ENCODE results near the gene TIMP3.

Gene TIMP3

DNA sequence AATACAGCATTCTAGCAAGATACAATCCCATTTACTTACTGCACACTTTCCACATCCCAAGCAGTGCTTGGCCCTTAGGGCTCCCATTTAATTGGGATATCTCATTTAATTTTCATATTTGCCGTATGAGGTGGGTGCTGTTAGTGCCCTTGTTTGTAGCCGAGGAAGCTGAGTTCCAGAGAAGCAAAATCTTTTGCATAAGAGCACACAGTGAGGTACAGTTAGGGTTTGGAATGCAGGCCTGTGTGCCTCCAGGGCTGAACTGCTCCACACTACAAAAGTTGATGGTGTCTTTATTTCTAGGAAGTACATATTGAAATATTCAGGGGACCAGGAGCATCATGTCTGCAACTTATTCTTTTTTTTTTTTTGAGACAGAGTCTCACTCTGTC is 15.5 kb upstream of the TIMP3 start:
- no peak for DNase-seq

DNA sequence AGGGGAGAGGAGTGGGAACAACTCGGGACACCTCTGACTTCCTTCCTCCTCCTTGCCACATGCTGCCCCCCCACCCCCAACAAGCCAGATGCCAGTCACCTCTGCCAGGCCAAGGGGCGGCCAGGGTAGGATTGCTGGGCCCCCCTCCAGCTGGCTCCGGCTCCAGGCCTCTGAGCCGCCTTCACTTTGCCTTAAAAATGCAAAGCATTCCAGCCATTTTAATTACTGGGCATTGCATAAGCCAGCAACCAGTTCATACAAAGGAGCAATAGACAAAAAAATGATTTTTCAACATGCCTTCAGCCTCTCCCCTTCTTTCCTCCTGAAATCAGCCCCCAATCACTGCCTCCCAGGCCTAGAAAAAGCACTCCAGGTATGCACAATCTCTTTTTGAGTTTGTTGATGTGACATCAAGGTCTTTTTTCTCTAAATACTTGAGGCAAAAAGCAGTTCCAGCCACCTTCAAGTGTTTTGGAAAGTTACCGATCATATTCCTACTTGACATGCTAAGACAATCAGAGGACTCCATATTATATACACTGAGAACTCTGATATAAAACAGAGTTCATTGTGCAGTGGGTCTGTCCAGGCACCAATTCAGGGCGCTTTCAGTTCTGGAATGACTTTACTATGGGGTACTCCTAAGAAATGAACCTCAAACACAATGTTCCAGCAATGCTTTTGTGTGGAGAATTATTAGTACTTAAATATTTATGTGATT is 12.4 kb upstream of the TIMP3 start:
- DNase-seq, result no peak

DNA sequence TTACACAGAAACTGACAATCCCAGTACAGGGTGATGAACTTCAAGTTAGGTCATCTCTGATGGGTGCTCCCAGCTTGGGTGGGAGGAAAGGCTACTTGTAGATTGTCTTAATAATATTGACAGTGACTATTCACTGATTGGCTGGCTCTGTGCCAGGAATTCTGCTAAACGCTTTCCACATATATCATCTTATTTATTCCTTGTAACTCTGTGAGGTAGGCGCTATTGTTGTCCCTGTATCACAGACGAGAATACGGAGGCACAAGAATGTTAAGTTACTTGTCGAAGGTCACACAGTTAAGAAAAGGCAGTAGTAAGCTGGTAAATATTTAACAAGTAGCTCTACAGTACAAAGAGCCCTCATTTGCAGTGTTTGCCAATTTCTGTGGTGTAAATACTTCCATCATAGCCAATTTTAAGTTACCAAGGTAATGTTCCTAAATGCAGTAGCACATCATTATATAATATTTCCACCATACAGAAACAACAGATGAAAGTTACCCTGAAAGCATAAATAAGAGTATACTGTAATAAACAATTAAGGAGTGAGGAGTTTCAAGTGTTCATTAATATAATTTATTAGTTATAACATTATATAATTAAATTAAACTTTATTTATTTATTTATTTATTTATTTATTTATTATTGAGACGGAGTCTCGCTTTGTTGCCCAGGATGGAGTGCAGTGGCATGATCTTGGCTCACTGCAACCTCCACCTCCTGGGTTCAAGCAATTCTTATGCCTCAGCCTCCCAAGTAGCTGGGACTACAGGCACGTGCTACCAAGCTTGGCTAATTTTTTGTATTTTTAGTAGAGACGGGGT is 11.5 kb upstream of the TIMP3 start:
- DNase-seq, result no peak

DNA sequence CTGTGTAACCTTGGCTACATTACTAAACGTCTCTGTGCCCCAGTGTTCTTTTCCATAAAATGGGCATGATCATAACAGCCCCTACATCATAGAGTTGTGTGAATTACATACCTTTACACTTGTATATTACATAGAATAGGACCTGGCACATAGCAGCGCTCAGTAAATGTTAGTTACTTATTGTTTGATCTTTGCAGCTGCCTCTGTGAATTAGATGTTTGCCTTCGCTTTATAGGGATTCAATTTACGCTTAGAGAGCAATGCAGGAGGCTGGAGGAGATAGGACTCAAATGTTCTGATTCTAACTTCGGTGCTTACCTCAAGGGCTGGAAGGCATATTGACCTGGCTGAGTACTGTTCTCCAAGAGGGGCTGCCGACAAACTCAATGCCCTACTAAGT is 10.4 kb upstream of the TIMP3 start:
- no peak for DNase-seq

DNA sequence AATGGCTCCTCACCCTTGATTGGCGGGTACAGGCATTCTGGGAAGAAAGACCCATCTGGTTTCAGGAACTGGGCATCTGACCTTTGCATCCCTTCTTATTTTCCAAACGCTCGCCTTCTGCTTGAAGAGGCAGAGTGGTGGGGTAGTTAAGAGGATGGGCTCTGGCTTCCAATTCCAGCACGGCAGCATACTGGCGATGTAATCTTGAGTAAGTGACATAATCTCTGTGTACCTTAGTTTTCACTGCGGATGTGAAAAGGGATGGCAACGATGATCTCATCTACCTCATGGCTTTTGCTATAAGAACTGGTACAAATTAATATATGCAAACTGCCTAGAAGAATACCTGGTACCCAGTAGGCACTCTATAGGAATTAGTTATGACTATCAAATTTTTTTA is 10.0 kb upstream of the TIMP3 start:
- no peak for DNase-seq

DNA sequence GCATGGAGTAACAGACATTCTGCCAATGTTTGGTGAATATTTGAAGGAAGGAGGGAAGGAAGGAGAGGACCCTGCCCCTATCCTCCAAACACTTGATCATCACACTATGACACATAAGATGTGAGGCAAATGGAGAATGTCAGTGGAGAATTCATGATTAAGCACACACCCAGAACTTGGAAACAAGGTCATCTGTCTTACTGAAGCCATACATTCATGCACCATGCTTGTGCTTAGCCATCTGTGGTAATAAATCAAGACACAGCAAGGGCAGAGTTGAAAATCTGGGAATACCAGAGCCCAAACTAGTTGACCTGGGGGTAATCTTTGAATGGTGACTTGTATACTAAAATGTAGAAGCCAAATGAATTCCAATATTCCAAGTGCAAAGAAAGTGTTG is 7.9 kb upstream of the TIMP3 start:
- no peak for DNase-seq

DNA sequence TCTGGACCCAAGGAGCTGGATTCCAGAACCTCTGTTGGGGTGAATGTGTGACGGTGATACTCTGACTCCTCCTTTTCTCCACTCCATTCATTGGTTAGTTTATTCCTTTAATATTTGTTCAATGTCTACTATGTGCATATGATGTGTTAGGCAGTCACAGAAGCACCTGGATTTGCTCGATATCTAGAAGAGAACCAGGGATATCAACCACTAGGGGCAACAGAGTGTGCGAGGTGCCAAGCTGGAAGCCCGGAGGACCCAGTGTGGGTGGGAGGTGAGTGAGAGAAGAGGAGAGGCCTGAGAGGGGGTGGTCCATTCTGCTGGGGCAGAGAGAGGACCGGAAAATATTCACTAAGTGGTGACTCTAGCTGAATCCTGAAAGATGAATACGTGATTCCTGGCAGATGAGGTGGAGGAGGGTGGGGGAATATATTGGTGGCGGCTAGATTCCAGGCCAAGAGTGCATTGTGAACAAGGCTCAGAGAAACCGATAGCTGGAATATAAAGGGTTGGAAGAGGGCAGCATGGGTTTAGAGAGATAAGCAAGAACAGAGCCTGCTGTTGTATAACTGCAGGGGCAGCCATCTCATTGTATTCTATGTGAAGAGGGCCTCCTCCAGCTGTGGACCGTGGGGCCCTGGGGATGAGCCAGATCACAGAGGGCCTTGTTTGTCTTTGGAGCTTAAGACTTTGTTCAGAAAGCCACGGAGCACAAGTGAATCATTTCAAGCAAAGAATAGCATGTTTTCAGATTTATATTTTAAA is 6.9 kb upstream of the TIMP3 start:
- no peak for DNase-seq

DNA sequence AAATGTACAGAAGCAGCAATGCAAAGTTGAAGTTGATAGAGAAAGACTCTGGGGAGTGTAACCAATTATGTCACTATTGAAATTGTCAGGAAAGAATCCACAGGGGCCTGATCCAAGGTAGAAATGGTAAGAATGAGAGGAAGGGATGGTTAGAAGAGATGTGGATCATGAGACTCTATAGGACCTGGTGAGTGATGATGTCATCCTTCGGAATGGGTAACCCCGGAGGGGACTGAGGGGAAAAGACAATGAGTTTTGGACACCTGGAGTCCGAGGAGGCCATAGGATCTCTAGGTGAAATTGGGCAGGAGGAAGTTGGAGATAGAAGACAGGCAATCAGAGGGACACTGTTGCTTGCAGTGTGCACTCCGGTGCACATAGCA is 6.3 kb upstream of the TIMP3 start:
- no peak for DNase-seq

DNA sequence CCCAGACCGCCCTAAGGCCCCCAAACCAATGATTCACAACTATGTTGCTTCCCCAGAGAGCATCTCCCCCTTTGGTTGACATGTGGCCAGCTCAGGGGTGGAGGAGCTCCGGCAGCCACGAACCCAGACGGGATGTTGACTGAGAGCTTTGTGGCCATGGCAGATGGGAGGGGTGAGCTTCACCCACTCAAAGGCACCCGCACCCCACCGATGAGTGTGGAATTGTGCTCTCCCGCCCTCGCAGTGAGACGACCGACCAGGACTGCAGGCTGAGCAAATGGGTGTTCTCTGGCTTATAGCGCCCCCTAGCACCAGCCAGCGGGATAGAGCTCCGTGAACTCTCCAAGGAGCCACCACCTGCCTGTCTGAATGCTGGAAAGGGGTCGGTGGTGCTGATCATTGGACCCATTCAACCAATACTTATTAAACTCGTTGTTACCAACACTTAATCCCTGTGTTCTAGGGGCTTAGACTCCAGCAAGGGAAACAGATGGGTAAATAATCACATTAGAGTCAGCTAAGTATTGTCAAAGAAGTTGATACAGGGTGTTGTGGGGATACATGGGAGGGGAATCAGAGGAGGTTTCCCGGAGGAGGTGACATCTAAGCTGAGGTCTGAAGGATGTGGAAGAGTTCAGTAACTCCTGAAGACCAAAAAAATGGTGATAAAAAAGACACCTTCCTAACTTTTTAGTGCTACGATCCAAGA is 4.5 kb upstream of the TIMP3 start:
- peak; percentile 94 for DNase-seq

DNA sequence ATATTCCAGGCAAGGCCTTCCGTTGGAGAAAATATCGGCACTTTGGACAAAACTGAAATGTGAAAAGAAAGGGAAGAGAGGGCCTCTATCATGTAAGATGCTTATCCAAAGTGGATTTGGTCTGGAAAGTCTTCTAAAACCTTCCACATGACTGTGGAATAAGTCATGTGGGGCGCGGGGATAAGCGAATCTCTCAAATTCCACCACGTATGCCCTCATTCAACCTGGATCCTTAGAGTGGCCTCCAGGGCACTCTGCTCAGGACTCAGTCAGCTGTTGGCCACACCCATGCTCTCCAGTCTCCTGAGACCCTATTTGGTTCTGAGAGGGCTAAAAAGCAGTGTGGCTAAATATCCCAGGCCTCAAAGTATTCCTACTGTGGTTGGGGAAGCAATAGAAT is 2.0 kb upstream of the TIMP3 start:
- peak; percentile 53 for DNase-seq

DNA sequence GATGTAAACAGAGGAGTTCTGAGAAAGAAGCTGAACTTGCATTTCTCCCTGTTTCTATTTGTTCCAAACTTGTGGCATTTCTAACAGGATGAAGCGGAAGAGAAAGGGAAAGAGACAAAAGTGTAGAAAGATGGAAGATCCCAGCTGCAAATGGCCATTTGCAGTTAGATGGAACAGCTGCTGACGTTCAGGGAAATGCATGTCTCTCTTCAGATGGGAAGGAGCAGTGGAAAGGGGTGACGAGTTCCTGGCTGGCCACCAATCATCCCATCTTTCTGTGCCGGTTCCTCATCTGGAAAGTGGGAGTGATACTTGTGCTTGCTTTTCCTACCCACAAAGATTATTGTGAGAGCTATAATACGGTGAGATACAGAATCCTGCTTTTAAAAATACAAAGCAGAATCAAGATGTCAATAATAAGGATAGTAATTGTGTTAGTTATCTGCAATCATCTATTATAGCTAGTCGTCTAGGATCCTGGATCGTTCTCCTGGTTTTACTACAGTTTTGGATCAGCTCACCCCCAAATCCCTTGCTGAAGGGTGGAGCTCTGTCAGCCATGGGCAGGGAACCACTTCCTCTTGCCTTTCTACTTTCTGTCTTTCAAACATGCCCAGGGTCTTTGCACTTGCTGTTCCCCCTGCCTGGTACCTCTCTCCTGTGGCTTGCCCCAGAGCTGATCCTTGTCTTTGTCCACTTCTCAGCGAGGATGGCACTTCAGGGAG is 1.2 kb upstream of the TIMP3 start:
- no peak for DNase-seq

DNA sequence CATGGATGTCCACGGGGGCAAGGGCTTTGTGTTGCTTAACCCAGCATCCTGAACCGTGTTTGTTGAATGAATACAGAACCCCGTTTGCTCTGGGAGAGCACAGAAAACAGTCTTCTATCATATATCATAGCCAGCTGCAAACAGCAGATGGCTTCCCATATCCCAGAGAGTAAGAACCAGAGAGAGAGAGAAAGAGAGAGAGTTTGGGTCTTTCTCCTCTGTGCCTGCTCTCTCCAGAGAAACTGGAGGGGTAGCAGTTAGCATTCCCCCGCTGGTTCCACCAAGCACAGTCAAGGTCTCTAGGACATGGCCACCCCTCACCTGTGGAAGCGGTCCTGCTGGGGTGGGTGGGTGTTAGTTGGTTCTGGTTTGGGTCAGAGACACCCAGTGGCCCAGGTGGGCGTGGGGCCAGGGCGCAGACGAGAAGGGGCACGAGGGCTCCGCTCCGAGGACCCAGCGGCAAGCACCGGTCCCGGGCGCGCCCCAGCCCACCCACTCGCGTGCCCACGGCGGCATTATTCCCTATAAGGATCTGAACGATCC is 440 bp upstream of the TIMP3 start:
- no peak for DNase-seq

DNA sequence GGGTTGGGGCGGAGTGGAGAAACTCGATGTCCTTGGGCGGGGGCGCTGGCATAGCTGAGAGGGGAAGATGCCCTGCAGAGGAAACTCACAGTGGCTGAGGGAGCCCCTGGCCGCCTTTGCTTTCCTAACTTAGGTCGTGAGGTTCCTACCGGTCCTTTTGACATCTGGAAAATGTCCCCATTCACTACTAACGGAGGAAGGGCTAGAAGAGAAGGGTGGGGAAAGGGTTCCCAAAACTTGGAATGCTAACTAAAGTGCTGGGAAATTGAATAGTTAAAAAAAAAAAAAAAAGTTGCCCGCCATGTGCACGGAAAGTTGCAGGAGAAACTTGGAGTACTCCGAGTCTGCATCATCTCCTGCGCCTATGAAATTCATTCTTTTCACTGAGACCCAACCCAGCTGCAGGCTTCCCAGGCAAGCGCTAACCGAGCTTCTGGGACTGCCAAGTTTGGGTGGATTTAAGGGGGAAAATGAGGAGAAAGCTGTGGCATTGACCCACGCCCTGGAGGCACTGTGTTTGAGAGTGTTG is 796 bp downstream of the TIMP3 start:
- no peak for DNase-seq

DNA sequence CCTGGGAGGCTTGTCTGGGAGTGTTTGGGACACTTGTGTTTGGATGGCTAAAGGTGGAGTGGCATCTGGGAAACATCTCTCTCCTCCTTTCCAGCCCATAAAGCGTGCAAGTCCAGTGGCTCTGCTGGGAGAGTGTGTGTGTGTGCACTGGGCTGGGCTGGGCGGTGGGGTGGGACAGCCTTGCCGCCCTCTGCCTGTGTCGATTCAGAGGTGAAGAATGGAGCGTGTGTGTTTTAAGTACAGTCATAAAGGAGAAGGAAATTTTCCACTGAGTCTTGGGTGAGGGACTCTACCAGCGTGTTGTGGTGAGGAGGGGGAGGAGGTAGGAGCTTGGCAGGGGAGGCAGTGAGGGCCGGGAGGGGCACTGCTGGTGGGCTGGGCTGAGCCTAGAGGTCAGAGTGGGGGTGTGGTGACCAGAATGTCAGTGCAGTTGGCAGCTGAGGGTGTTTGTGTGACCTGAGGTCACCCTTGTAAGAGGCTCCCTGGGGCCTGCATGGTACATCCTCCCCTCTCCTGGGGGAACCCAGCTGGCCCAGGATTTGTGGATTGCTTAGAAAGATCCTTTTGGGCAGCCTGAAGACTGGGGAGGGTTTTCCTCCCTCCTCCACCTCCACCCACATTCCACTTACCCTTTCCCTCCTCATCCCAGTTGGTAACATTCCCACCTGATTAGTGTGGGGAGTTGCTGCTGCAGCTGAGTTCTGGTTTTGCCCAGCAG is 1.7 kb downstream of the TIMP3 start:
- peak; percentile 49 for DNase-seq

DNA sequence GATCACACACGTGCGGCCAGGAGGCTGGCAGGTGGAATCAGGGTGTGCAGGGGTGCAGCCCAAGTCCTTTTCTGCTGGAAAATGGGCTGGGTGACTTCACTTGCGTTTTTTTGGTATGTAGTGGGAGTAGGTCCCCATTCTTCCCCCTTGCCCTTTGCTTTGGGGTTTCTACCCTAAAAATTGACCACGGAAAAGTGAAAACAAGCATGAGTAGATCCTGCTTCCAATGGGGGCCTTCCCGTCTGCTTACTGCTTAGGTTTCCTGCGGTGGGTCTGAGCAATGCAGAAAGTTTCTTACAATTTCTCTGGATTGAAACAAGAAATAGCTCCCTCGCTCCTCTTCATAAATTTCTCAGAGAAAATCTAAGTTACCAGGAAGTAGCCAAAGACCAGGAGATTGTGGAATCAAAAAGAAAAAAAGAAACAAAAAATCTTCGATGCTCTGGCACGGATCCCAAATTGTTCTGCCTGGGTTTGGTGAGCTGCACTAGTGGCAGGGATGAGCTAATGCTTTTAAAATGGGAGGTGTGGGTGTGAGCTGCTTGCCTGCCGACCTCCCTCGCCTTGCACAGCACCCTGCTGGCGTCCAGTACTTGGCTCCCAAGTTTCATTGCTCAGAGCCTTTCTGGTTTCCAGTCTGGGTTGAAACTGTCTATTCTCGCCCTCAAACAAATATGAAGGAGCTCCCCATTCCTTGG is 2.4 kb downstream of the TIMP3 start:
- DNase-seq, result no peak

DNA sequence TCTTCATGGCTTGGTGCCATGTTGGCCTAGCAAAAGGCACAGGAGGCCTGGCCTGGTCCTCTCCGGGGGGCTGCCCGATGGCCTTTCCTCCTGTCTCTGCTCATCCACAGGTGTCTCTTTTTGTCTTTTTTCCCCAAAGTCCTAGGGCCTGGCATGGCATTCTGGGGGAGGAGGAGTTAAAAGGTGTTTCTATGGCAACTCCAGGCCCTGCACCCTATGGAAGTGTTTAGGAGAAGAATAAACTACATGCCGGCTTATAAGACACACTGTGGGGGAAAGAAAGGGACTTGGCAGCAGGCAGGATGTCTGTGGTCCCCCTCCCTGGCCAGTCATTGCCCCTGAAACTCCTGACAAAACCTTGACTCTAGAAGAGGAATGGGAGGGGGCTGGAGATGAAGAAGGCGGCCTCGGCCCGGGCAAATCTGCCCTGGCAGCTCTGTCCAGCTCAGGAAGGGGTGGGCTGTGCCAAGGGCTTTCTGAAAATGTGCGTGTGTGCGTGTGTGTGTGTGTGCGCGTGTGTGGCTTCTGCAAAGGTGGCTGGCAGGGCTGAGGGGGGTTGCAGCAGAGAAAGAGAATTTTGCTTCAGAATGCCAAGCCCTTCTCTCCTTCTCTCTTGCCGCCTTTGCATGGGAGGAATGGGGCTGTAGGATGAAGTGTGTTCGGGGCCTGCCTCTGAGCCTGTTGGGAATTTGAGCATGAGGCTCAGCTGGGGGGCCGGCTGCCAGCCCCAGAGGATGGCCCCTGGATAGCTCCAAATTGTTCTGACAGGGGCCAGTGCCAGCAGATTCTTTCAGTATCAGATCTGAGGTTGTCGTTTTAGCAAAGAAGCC is 3.2 kb downstream of the TIMP3 start:
- DNase-seq, result no peak

DNA sequence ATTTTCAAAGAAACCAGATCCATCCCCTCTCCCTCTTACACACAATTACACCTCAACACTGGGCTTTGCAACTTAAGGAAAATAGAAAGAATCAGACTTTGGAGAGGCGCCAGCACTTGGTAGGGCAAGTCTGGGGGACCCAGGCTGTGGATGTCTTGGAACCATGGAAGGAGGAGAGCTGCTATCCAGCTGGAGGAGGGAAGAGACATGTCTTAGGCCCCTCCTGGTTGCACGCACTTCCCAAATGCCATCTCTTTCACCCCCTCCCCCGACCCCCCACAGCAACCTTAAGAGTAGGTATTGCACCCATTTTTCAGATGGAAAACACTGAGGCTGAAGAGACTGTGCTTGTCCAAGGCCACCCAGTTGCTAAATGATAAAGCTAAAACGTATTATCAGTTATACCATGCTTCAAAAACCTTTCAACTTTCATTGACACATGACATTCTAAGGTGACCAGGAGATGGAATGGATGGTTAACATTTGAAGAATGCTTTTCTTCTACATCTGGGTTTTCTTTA is 3.9 kb downstream of the TIMP3 start:
- no peak for DNase-seq

DNA sequence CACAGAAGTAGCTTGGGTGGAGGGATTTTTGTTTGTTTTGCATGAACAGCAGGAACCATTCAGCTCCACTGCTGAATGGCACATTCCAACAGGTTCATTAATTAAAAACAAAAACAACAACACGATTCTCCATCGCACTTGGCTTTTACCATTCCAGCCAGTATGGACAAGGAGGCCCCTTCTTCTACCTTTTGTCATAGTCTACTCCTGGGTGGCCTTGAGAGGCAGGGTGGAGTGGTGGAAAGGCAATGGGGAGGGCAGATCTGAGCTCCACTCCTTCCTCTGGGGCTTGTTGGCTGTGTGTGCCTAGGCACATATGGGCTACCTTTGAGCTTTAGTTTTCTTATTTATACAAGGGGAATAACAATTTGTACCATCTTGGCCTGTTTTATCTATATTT is 4.8 kb downstream of the TIMP3 start:
- no peak for DNase-seq

DNA sequence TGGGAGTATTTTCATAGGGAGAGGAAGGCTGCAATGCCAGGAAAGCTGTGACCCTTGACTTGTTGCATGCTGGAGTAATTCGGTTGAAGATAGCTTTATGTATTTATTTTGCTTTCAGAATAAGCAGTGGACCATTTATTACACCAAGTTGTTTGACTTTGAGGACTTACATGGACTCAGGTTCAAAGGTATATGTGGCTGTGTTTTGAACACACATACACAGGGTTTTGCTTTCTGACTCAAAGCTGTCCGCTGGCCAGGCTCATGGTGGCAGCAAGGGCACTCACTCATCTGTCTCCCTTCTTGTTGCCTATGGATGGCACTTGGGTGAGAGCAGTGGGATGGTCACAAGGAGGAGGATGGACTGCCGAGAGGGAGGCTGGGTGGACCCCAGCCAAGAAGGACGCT is 6.5 kb downstream of the TIMP3 start:
- DNase-seq, result no peak
